Fibroblast of skin of right quadriceps (primary cell): Measurements from ENCODE around the gene CCNJL.

Experiments used
- DNase-seq: peaks from one replicate; pipeline ENCODE4 v3.0.0-alpha.2; 2013

The CCNJL gene

DNA sequence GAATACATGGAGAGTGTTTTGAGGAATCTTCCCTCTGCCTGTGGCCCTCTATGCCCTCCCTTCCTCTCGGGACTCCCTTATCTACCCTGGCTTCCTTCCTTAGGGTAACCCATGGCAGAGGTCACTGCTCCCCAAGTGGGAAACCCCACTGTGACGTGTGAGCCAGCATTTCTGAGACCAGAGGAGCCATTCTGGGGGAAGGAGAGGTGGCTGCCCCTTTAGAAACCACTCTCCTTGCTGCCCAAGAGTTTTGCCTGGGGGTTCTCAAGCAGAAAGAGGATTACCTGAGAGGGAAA, 23.1 kb downstream of the CCNJL start:
- DNase-seq = no peak

DNA sequence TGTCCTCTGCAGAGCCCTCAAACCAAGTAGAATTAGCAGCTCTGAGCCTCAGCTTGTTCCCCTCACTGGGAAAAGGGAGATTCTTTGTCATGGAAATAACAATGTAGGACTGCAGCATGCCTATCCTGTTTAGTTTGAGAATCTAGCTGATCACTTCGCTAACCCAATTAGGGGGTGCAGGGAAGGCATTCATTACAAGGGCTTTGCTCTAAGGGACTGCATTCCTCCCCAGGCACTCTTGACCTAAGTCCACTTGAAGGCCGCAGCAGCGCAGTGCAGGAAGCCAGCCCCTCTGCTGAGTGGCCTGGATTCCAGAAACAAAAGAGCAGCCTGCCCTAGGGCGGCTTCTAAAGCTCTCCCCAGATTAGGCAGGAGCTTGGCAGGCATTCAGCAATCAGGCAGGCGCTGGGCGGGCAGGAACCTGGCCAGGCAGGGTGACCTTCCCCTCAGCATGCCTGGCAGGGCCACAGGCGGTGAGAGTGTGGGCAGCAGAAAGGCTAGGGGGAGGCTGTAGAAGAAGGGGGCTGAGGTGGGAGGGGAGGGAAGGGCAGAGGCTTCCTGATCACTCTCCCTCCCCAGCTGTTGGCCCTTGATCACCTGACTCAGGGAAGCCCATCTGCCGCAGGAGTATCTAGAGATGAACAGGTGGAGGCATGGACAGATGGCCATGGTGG, 24.8 kb downstream of the CCNJL start:
- DNase-seq = no peak

DNA sequence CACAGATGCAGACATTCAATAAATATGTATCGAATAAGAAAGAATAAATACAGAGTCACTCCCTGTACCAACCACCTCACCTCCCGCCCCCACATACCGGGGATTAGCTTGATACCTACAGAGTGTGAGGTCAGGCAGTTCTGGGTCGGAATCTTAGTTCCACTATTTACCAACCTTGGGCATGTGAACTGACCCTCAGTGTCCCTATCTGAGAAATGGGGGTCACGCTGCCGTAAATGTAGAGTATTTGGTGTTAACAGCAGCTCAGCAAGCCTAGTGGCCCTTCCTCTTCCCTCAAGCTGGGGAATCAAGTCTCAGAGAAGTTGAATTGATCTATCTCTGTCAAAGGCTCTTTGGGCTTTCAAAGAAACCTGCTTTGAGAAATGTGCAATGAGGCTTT, 25.4 kb downstream of the CCNJL start:
- DNase-seq = no peak

DNA sequence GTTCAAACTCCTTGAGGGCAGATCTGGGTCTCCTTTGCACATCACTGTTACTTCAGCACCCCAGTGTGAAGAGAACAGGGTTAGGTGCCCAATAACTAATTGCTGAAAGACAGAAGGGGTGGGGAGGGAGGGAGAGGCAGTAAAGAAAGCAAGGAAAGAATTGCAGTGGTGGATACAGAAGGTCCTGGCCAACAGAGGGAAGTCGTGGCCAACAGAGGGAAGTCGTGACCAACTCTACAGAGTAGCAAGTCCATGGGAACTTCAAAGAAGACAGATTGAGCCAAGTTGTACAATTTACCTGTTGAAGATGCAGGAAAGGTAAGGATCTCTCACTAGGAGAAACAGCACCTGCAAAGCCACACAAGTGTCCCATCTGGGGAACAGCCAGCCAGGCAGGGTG, 27.0 kb downstream of the CCNJL start:
- DNase-seq = no peak

DNA sequence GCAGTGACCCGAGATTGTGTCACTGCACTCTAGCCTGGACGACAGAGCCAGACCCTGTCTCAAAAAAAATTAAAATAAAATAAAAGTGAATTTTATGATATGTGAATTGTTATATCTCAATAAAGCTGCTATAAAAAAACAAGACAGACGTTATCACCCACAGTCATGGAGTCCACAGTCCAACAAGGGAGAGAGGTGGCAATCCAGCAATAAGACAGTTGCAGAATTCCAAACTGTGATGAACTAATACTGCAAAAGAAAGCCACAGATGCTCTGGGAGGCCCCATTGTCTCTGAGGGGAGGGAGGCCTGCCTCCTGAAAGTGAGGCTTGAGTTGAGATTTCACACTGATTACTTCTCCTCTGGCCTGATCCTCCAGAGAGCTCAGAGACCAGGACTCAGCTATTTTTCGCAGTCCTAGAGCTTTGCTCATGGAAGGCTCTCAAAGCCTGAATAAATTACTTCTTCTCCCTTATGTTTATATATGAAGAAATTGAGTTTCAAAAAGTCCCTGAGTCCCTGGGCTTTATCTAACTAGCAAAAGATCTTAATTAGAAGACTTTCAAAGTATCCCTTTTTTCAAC, 28.0 kb downstream of the CCNJL start:
- no peak for DNase-seq

DNA sequence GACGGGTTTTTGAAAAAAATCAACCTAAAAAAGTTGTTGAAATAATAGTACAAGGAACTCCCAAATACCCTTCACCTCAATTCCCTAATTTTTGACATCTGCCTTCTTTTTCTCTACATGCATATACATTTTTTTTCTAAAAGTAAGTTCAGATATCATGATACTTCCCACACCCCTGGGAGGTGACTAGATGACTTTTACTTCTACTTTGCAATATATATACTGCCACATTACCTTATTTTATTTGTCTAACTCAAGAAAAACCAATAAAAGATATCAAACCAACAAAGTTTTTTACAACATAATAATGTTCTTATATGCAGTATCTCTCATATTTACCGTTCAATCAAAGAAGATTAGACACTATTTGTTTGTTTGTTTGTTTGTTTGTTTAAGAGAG, 31.1 kb downstream of the CCNJL start:
- no peak for DNase-seq

DNA sequence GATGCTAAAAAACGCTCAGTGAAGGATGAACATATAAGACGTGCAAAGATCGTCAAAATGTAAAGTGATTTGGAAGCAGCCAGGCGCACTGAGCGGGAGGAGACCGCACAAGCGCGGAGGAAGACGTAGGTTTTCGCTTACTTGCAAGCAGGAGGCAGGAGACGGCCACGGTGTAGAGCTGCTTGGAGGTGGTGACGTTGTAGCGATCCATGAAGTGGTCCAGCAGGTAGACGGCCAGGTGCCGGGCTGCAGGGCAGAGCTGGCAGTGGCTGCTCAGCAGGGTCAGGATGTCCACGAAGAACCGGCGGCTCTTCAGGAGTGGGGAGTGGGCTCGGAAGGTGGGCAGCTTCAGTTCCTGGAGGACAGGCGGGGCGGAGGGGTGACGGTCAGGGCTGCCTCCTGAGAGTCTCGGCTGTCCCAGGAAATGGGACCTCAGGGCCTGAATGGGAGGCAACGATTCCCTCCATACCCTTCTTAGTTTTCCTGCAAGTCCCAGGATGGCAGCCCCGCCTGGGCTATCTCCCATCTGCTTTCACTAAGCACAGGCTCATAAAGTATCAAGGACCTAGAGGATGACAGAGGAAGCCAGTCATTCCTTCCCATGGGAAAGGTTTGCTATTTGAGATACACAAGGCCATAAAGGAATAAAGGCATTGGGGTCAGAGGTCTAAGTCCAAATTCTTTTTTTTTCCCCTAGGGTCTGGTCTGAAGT, 31.8 kb downstream of the CCNJL start:
- no peak for DNase-seq

DNA sequence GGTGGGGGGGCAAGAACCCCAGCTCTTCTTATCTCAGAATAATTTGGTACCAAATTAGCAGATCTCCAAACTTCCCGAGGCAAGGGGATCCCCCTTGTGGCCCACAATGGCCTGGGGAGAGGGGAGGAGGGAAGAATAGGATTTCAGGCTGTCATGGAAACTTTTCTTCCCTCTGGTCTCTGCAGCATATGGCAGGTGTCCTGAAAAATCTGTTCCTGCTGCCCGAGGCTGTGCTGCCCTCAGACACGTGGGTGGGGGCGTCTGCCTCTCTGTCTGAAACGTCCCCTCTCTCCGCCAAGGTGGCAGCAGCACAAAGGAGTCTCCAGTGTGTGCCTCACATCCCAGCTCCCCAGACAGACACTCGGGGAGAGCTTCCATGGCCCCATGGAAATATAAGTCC, 34.0 kb downstream of the CCNJL start:
- DNase-seq = no peak

DNA sequence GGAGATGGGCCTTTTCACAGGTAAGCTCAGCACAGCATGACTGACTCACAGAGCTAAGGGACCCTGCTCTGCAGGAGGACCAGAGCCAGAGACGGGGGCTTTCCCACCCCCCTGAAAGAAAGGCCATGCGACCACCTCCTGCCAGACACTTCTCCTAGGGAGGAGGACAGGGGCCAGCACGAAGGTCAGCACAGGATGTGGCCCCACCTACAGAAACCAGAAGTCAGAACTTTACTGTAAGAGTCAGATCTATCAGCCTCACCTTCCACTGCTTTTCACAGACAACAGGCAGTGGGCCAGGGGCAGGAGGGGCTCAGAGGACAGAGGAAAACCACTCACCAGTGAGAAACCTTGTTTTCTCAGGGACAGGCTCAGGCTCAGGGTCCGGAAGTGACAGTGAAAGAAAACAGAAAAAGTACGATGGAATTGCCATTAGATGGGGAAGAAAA, 37.9 kb downstream of the CCNJL start:
- DNase-seq = no peak

DNA sequence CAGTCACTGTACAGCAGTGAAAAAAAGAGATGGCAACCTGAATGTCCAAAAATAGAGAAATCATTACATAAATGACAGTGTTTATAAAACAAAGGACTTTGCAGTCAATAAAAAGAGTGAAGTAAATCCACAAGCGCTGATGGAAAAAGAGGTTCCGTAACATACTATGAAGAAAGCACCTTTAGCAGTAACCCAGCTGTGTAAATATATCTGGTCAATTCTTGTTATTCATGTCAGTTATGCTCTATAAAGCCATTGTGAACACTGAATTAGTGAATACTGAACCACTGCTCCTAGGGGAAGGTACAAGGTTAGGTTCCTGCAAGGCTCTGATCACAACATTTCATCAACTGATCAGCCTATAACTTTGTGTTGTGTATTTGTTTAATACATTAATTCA, 39.5 kb downstream of the CCNJL start:
- DNase-seq = no peak

DNA sequence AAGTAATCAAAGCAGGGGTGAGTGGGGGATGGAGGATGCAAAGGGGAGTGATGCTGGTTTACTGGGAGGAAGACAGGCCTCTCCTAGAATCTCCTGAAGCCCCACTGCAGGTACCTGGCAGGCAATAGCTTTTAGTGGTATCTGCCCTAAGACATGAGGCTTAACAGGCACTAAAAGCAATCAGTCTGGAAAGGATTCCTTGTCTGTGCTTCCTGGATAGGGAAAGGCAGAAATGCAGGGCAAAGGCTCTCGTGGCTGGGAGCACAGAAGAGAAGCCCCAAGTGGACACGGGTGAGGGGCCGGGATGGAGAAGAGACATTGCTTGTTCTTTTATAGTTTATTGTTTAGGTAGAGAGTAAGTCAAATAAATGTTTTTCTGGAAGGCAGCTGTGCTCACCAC, 40.1 kb downstream of the CCNJL start:
- DNase-seq = no peak

DNA sequence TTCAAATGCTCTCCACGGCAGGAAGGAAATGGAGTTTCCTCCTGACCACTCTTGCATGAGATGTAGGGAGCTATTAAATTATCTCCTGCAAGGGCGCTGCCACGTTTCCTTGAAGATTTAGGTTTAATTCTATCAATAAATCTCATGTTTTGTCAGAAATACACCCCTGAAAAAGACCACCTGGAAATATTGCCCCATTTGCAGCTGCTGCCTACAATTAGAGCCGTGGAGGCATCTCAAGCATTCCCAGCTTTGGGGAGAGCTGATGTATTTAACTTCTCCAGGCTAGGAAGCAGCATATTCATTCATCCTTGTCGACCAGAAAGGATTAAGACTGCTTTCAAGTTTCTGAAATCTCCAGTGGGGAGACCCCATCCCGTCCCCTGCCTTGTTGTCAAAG, 40.5 kb downstream of the CCNJL start:
- DNase-seq = no peak

DNA sequence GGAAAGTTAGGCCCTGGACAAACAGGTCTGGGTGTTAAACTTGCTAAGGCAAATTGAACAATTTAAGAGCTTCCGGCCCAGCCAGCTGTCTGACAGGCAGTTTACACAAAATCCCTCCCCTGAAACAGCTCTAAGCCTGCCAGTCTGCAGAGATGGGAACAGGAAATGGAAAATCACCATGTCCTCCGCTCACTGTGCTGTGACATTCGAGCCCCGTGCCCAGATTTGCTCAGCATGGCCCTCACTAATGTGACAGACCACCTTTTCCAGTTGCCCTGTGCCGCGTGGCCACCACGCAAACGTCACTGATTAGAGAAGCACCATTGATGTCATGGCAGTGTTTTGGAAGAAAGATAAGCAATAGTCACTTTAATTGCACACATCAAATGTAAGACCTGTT, 41.0 kb downstream of the CCNJL start:
- DNase-seq = peak; percentile 14

DNA sequence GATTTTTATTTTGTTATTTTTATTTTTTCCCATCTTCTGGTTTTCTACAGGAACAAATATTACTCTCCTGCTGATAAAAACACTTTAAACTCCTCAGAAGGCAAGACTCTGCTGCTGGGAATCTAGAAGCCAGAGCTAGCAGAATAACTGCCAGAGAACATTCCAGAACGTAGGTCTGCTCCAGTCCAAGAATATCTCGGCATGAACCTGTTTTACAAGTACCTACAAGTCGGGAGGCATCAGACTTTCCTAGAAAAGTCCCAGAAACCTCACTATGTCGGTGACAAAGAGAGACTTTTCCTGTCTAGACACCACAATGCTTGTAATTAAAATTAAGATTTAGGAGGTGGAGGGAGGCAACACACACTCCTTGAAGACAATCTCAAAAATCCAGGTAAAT, 41.7 kb downstream of the CCNJL start:
- no peak for DNase-seq

DNA sequence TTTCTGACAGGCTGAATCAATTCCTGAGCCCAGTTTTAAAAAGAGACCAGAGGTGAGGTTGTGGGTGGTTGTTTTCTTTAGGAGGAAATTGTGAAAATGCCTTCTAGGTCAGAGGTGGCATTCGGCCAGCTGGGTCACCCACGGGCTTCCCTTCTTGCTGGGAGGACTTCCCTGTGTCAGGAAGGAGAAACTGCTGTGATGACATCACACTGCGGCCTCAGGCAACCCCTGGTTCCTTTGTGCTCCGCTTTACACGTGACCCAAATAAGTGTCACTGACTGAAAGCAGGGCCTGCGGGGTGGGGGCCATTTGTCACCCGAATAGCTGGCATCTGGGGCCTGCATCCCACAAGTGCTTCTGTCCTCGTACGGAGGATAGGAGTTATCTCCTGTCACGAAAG, 43.3 kb downstream of the CCNJL start:
- peak; percentile 20 for DNase-seq

DNA sequence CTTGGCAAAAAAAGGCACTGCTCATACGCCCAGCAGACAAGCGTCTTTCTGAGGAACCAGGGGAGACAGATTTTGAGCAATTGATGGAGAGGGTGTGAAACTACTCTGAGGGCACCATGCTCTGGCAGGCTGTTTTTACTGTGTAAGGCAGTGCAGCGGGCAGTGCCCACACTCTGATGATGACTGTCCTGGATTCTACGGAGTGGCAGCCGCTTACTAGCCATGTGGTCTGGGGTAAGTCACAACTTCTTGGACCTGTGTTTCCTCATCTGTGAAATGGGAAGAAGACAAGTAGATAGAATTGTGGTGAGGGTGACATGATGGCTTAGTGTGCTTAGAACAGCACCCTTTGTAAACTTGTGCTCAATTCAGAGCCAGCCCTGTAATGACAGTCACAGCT, 44.2 kb downstream of the CCNJL start:
- no peak for DNase-seq

DNA sequence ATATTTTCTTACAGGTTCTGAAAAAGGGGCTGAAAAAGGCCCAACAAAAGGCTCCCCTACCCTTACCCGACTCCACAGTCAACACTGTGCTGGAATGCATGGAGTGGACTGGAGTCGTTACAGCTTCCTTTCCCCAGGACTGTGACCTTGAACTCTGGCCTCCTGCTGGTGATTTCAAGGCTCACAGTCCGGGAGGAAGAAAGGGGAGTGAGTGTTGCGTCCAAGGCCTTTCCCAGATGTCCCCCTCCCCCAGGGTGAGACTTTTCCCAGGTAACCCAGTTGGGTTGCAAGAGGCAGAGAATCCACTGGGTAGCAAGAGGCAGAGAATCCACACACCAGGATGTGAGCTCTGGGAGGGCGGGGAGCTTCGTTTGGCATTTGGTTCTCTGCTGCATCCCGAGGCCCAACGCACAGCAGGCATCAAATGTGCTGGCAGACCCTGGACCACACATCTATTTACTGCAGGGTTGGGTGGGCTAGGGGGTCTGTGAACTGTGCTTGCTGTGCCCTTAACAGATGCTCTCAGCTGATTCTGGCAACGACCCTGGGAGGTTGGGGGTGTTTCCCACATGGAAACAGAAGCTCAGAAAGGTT, 45.5 kb downstream of the CCNJL start:
- DNase-seq = no peak

DNA sequence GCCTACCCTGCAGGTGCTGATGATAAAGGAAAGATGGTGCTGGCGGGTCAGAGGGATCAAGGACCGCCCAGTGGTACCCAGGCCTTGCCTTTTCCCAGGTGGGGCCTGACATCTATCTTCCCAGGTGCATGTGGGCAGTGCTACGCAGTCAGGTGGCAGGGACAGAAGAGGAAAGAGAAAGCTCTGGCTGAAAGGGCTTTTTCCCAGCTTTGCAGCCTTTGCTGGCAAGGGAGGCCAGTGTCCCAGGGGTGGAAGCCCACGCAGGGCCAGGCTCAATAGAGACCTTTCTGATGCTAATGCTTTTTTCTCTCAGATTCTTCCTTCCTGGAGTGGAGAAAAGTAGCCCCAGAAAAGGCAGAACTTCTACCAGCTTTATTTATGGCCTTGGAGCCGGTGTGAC, 46.3 kb downstream of the CCNJL start:
- DNase-seq = no peak

DNA sequence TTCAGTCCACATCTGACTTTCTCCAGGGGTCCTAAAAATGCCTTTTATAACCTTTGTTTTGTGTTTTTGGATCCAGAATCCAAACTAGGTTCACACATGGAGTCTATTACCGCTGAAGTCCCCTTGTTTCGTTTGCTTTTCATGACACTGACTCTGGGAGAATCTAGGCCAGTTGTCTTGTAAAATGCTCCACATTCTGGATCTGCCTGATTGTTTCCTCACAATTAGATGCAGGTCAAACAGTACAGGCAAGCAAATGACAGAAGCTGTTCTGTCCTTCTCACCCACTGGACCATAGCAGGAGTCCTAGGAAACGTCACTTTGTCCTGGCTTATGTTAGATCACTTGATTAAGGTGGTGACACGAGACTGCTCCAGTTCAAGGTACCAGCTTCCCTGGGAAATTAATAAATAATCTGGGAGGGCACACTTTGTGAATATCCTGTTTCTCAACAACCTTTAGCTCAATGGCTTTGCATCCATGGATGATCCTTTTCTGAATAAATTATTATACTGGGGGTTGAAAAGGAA, 49.0 kb downstream of the CCNJL start:
- no peak for DNase-seq

DNA sequence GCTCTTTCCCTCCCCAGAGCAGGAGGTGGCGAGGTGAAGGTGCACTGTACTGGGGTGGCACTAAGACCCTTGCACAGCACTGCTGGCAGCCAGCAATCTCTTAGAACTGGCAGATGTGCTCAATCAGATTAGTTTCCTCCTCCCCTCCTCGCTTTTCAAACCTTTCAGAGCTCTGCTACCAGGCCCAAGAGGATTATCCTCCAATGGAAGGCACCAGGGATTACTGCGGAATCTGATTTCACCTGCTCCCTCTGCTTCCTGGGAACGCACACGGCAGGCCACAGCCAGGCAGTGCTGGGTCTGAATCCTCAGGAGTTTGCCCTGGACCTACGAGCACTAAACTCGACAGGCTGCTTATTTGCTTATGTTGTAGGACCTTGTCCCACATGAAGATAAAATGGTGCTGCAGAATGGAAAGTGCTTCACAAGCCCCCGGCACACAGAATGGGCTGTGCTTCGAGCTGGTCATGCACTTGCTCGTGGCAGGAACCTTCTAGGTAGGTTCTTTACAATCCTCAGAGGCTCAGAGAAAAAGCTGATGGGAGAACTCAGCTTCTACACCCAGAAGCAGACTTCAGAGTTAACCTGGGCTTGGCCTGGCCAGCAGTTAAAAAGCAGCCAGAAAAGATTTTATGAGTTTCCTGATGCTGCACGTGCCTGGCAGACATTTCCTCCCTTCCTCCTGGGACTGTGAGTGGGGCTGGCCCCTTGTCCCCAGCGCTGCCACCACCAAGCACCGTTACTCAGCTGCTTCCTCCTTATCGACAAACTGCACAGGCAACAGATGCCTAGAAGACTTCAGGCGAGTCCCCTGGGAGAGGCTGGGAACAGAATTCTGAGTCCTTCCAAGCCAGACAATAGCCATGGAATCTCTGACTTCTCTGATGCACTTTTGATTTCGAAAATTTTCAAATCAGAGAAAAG, 50.0 kb downstream of the CCNJL start:
- DNase-seq = peak; percentile 16

DNA sequence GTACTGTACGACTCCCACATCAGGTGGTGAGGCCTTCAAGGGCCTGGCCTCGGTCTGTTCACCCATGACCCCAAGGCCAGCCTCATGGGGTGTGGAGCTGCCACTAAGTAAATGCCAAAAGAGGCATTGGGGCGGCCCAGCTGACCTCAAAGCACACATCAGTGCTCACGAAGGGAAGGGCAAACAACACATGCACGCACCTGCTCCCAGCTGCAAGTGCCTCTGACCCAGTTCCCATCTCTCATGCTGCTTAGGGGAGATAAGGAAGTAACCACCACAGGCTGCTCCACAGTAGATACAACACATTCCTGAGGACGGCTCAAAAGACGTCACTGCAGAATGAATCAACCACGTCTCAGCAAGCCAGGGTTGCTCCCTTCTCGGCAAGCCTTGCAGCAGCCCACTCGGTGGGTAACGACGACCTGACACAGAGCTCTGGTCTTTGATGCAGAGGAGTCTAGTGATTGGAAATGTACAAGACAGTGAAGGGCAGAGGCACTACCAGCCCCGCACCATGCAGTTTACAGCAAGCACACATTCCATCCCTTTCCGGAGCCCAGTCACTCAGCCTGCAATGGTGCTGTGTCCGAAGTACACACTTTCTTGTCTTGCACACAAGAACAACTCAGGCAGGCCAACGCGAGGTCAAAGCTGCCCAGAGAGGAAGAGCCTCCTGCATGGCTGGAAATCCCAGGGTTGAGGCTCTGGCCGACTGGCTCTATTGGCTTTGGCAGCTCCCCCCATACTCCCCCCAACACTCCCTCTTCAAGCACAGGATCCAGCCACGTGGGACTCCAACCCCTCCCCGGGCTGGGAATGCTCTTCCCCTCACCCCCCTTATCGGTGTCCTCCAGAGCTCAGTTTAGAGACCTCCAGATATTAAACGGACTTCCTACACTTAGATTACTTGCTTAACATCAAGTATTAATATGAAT, 51.2 kb downstream of the CCNJL start:
- peak; percentile 55 for DNase-seq
